ENCODE measurements around the gene KLHL34. TPM values are rescaled to one million over a fixed set of nuclear protein-coding genes. Genes with fewer than 3 reads are reported as not detected.

The KLHL34 gene
- total RNA-seq, 1 donor from 2014 or later = not detected

DNA sequence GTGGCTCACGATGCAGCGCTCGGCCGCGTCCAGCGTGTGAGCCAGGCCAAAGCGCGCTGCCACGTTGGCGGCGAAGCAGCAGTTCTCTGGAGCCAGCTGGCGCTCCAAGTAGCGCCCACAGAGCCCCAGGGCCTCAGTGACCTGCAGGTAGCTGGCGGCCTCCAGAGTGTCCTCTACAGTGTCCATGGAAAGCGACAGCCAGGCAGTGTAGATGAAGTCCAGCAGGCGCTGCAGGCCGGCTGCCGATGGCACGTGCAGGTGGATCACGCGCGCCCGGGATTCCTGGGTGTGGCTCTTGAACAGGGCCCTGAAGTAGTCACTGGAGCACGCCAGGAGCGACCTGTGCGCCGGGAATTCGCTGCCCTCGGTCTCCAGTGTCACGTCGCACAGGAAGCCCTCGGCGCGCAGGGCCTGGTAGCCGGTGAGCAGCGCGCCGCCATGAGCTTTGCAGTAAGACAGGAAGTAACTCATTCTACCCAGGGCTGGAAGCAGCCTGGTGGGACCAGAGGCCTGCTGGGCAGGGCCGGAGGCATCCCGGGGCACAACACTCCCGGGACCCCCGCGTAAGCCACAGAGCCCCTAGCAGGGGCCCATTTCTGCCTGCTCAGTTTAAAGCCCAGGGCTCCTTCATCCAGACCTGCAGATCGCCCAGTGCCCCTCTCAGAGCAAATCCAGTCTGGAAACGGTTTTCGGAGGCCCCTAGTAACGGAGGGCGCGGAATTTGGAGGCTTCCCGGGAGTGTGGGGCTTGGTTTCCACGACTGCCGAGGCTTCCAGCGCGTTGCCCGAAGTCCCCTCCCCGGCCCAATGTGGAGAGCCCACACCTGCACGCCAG lies 595 bp downstream of the KLHL34 start:
- H3K4me3 ChIP-seq = no peak overlapping the region
- H3K4me2 ChIP-seq = no peak overlapping the region
- Mint-ChIP-seq H3K36me3 (peaks cover 8% of the 10 kb centered on the region), H3K4me1 (no peaks in the 10 kb centered on the region), H3K9me3 (peaks cover 12% of the 10 kb centered on the region), H3K27ac (no peak overlapping the region), H3K4me3 (no peak overlapping the region), H3K27me3 (ENCODE audit: insufficient read depth, low read depth) (no peaks in the 10 kb centered on the region)
- no peaks in the 10 kb centered on the region for H3K9me3 ChIP-seq (ENCODE audit: low read depth)
- H3K27me3 ChIP-seq = no peaks in the 10 kb centered on the region
- H3K9ac ChIP-seq = no peak overlapping the region
- DNase-seq (ENCODE audit: low spot score) = no peak
- H2AFZ ChIP-seq (replicated peaks) = no peak overlapping the region
- no peaks in the 10 kb centered on the region for H3F3A ChIP-seq (ENCODE audit: low read depth)
- H4K20me1 ChIP-seq (ENCODE audit: low read depth) = no peaks in the 10 kb centered on the region
- H3K27ac ChIP-seq = no peak overlapping the region
- no peaks in the 10 kb centered on the region for H3K79me2 ChIP-seq (ENCODE audit: low read depth)
- peaks cover 3% of the 10 kb centered on the region for H3K36me3 ChIP-seq
- no peaks in the 10 kb centered on the region for H3K4me1 ChIP-seq
- TF ChIP-seq CTCF (IDR thresholded peaks at IDR 0.05) (no peak), EZH2phosphoT487 (IDR thresholded peaks at IDR 0.05) (no peak)

DNA sequence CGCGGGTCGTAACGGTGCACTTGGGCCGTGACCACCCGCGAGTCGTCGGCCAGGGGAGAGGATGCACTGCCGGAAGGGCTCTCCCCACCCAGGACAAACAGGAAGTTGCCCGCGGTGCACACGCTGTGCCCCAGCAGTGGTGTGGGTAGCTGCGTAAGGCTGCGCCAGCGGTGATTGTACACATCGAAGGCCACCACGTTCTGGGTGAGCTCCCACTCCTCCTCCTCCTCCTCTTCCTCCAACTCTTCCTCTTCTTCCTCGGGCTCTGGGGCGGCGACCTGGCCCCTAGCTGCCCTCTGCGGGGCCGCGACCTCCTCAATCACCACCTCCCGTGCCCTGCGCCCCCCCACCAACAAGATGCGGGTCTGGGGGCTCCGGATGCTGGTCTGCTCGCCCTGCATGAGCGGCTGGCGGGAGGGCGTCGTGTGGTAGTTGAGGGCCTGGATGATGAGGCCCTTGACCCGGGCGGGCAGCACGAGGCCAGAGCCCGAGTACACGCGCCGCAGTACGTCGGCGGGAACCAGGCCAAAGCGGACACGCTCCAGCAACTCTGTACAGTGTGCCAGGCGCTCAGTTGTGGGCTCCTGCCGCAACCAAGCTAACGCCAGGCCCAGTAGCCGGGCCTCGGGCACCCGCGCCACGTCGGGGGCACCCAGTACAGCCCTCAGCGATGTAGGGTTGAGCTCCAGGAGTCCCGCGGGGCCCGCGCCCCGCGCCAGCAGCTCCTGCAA lies 1.4 kb downstream of the KLHL34 start:
- Mint-ChIP-seq H3K9me3 (peaks cover 10% of the 10 kb centered on the region), H3K27me3 (ENCODE audit: insufficient read depth, low read depth) (no peaks in the 10 kb centered on the region), H3K27ac (no peak overlapping the region), H3K4me1 (no peaks in the 10 kb centered on the region), H3K4me3 (no peak overlapping the region), H3K36me3 (peaks cover 8% of the 10 kb centered on the region)
- no peak overlapping the region for H3K27ac ChIP-seq
- no peaks in the 10 kb centered on the region for H3K79me2 ChIP-seq (ENCODE audit: low read depth)
- no peaks in the 10 kb centered on the region for H3K9me3 ChIP-seq (ENCODE audit: low read depth)
- H2AFZ ChIP-seq (replicated peaks) = no peak overlapping the region
- no peaks in the 10 kb centered on the region for H4K20me1 ChIP-seq (ENCODE audit: low read depth)
- H3K4me2 ChIP-seq = no peak overlapping the region
- no peak for DNase-seq (ENCODE audit: low spot score)
- no peaks in the 10 kb centered on the region for H3K4me1 ChIP-seq
- no peaks in the 10 kb centered on the region for H3F3A ChIP-seq (ENCODE audit: low read depth)
- H3K27me3 ChIP-seq = no peaks in the 10 kb centered on the region
- TF ChIP-seq EZH2 (IDR thresholded peaks at IDR 0.05) (no peak), EZH2phosphoT487 (IDR thresholded peaks at IDR 0.05) (no peak), CTCF (IDR thresholded peaks at IDR 0.05) (no peak)
- H3K36me3 ChIP-seq = peaks cover 4% of the 10 kb centered on the region
- H3K9ac ChIP-seq = no peak overlapping the region
- H3K4me3 ChIP-seq = no peak overlapping the region

DNA sequence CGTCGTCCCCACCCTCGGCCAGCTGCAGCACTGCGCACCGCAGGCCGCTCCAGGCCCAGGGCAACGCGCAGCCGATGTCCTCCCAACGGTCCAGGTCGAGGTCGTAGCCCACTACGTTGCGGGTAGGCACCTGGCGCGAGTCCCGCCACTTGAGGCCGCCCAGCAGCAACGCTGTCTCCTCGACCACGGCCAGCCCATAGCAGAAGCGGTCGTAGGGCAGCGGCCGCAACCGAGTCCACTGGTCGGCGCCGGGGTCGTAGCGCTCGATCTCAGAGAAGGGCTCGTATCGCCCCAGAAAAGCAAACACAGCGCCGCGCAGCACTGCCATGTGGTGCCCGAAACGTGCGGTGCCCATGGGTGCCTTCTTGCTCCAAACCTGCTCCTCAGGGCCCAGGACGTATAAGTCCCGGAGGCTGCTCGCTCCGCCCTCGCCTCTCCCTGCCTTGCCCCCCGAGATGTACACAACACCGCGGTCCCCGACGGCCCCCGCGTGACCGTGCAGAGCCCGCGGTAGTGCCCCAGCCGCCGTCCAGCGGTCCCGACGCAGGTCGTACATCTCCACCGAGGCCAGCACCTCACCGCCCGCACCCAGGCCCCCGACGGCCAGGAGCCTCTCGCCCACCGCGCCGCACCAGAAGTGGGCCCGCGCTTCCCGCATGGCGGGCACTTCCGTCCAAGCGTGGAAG lies 2.1 kb downstream of the KLHL34 start:
- no peaks in the 10 kb centered on the region for H3K4me1 ChIP-seq
- Mint-ChIP-seq H3K4me3 (no peak overlapping the region), H3K27me3 (ENCODE audit: insufficient read depth, low read depth) (no peaks in the 10 kb centered on the region), H3K4me1 (no peaks in the 10 kb centered on the region), H3K36me3 (peaks cover 11% of the 10 kb centered on the region), H3K9me3 (peaks cover 10% of the 10 kb centered on the region), H3K27ac (no peak overlapping the region)
- no peaks in the 10 kb centered on the region for H4K20me1 ChIP-seq (ENCODE audit: low read depth)
- H3K9ac ChIP-seq = no peak overlapping the region
- H3K4me3 ChIP-seq = no peak overlapping the region
- TF ChIP-seq CTCF (IDR thresholded peaks at IDR 0.05) = no peak
- no peak for TF ChIP-seq EZH2 (IDR thresholded peaks at IDR 0.05)
- no peak for TF ChIP-seq EZH2phosphoT487 (IDR thresholded peaks at IDR 0.05)
- H3K79me2 ChIP-seq (ENCODE audit: low read depth) = no peaks in the 10 kb centered on the region
- H3K27me3 ChIP-seq = no peaks in the 10 kb centered on the region
- no peaks in the 10 kb centered on the region for H3K9me3 ChIP-seq (ENCODE audit: low read depth)
- H3K27ac ChIP-seq = no peak overlapping the region
- H3K4me2 ChIP-seq = no peak overlapping the region
- H2AFZ ChIP-seq (replicated peaks) = no peak overlapping the region
- H3F3A ChIP-seq (ENCODE audit: low read depth) = no peaks in the 10 kb centered on the region
- no peak for DNase-seq (ENCODE audit: low spot score)
- H3K36me3 ChIP-seq = peaks cover 4% of the 10 kb centered on the region

Data from neural progenitor cell (in vitro differentiated cells).